NCI-H2081 treated with DMSO at 0.1 percent for 48 hours (cell line): ENCODE results near the gene NRCAM.

Experiments
- DNase-seq: peaks from one replicate; lab custom pipeline; 2025; lab: John Stamatoyannopoulos, UW

The NRCAM gene

DNA sequence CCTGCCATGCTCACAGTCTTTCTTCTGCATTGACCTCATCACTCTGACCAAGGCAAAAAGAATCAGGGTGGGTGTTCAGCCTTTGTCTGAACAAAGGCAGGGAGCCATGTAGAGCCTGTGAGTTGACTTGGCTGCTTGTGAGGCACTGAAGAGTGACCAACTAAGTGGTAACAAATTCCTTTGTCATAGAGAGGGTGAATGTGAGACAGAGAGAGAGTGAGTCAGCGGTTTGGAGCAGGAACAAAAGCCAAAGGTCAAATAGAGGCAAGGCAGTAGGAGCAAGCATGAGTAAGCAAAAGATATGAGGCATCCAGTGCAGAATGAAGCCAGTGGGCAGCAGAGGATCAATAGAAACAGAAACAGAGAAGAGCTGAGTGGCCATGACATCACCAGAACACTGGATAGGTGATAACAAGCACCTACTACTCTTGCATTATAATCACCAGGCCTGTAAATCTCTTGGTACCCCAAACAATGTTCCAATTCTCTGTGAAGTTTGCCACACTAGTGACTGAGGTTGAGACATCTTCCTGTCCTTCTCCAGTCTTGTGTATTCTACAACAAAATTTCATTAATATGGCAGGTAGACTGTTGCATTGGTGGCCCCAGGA, 209.9 kb downstream of the NRCAM start:
- DNase-seq = no peak

- no peak for DNase-seq
These were observed 210.6 kb downstream of the NRCAM start for GRCh38 chr7:108245523-108246226.

- no peak for DNase-seq
These were observed 212.1 kb downstream of the NRCAM start for GRCh38 chr7:108244110-108244509.

DNA sequence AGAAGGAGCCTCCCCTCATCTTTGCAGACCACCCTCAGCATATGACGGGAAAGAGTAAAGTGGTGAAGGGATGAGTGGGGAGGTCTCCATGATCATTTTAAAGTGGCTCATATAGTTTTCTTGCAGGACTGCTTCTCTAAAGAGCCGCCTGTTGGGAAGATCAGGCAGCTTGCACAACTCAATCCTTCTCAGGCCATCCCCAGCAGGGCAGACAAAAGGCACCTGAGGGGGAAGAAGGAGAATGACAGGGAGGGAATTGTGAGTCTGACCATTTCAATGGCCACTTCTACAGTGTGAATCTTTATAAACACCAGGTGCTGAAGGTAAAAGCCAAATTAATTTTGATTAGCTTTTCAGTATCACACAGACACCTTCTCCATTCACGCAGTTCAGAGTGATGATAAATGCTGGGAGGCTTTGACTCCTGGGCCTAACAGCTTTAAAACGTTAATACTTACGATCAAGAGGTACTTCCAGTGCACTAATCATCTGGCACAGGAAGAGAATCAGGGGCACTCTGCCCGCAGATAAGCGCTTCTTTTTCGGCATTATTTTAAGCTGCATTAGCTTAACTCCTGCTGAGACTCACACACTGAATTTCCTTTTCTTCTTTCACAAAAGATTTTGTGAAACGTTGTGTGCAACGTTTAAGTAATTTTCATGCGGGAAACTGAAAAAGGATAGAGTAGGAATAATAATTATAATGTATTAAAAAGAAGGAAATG, 216.6 kb downstream of the NRCAM start:
- DNase-seq = no peak

GRCh38 chr7:108236681-108237415, 219.4 kb downstream of the NRCAM start:
- no peak for DNase-seq

DNA sequence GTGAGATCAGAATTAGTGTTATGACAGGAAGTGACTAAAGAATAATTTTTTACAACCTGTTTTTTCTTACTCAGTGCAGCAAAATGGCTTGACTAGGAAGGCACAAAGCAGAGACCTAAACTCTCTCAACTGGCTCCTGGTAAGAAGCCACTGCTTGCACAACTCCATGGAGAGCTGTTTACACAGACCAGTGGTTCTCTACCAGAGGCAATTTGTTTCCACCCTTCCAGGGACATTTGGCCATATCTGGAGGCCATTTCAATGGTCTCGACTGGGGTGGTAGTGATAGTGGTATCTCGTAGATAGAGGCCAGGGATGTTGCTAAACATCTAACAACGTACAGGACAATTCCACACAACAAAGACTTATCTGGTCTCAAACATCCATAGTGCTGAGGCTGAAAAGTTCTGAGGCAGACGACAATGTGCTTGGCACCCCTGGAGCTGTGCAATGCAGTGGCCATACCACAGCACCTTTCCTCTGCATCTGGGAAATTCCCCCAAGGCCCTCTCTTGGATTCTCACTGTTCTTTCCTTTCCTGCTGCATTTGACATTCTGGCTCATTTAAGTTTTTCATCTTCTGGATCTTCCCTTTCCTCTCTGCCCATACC, 220.7 kb downstream of the NRCAM start:
- DNase-seq = no peak

DNA sequence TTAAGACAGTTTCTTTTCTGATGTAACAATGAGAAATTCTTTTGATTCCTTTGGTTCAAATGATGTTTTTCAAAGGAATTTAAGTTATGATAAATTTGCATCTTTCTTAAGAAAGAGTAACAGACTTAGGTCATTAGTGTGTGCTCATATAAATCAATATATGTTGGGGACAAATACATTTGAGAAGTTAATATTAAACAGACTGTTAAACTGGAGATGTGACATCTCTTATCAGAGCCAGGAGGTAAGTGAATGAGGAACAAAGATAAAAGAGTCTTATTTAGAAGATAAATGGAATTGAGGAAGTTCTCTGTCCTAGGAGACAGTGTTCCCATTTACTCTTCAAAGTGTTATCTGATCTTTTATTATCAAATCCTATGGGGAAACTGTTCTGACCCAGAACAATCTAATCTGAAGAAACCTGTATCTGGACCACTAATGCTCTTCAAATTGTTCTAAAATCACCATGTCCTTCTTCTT, 221.2 kb downstream of the NRCAM start:
- no peak for DNase-seq

DNA sequence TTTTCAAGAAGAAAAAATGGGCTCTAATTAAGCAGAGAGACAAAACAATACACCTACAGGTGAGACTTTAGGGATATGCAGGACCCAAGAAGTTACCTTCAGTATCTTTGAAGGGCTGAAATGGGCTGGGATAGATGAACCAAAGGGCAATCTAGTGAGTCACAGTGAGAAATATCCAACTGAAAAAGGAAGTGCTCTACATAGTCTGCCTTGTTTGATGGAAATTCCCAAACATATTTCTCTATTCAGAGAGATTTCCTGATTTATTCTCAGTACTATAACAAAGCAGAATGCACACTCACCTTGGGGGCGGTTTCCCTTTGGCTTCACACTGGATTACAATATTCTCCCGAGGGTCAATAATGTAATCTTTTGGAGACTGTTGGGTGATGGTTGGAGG, 222.0 kb downstream of the NRCAM start:
- no peak for DNase-seq

DNA sequence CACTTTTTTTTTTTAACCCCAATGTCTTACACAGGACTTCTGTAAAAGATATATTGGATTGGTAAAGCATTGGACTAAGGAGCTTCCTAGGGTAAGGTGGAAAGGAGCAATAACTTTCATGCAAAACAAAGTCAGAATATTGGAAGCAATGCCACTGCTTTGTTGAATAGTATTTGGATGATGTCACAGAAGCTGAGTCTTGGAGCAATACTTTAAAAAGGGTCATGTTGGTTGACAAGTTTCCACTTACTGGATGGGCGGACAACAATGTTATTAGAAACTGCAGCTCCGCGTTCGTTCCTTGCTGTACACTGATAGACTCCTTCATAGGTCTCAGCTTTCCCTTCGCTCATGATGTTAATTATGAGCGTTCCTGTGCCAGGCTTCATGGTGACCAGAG, 224.2 kb downstream of the NRCAM start:
- DNase-seq = no peak

GRCh38 chr7:108231221-108231620, 225.0 kb downstream of the NRCAM start:
- no peak for DNase-seq

- DNase-seq = no peak
These were observed 228.9 kb downstream of the NRCAM start for GRCh38 chr7:108227366-108227765.

- DNase-seq = no peak
These were observed 229.4 kb downstream of the NRCAM start for GRCh38 chr7:108226816-108227299.

- DNase-seq = no peak
These were observed 230.6 kb downstream of the NRCAM start for GRCh38 chr7:108225531-108226181.

DNA sequence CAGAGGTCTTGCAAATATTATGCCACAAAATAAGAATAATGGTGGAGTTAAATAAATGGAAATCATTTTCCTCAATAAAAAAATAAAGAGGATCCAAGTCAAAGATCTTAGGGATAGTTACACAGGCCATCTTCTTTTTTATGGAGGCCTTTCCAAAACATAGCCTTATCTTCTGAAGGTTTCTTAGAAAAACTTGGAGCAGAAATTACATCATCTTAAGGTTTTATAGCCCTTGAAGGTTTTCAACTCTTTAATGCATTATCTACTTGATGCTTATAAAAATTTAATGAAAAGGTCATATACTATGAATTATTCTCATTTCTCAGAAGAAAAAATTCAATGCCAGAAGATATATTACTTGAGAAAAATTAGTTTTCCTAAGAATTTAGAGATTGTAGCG, 231.8 kb downstream of the NRCAM start:
- no peak for DNase-seq

DNA sequence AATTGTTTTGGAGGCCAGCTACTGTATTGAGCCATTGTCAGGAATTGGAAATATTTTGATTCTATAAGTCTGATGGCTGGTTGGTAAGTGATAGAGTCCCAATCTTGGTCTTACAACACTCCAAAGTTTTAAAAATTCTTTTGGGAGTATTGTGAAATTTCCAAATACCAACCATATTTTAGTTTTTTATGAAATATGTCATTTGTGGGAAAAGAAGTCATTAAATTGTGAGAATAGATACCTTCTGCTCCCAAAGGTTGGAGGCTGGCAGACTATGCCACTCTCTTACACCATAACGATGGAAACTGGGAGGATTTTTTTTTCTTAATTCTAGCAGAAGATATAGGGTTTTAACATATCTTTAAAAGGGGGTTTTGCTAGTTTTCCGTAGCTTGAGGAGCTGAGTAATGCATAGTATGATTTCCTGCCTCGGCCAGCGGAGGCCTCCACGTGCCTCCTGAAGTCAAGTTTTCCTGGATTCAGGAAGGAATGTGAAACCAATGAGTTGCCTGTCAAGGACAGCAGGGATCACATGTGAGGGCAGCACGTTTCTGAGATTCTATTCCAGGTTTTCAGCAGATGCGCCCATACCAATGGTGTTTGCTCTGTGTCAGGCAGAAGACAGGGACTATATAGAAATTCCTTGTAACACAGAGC, 233.9 kb downstream of the NRCAM start:
- no peak for DNase-seq

DNA sequence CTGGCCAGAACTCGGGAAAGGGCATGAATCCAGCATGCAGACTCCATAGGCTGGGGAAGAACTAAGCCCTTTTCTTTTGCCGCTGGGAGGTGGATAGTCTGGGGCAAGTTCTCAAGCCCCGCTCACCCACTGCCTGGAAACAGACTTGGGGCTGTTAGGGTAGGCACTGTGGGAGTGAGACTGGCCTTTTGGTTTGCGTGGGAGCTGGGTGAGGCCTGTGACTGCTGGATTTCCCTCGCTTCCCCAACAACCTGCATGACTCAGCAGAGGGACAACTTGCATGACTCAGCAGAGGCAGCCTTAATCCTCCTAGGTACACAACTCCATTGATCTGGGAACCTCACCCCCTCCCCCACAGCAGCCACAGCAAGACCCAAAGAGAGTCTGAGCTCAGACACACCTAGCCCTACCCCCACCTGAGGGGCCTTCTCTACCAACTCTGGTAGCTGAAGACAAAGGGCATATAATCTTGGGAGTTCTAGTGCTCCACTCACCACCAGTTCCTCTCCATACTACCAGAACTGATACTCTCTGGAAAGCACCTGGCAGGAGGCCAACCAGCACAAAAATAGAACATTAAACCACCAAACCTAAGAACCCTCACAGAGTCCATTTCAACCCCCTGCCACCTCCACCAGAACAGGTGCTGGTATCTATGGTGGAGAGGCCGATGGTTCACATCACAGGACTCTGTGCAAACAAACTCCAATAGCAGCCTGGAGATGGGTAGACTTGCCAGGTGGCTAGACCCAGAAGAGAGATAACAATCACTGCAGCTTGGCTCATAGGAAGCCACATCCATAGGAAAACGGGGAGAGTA, 244.6 kb downstream of the NRCAM start:
- DNase-seq = no peak

DNA sequence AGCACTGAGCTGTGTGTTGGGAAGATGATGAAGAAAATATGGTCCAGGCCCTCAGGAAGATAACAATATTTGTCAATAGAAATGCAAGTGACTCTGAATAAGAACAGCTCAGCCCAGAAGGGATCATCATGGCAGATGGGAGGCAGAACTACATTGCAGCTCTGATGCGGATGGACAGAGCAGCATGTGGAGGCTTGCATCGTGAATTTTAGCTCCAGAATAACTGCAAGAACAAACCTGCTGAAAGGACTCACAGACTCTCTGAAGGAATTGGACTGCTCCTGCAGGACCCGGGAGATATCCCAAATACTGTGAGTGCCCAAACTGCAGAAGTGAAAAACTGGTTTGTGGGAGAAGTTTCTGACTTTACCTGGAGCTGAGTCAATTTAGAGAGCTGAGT, 245.4 kb downstream of the NRCAM start:
- no peak for DNase-seq

- no peak for DNase-seq
These were observed 250.9 kb downstream of the NRCAM start for GRCh38 chr7:108205311-108205710.

DNA sequence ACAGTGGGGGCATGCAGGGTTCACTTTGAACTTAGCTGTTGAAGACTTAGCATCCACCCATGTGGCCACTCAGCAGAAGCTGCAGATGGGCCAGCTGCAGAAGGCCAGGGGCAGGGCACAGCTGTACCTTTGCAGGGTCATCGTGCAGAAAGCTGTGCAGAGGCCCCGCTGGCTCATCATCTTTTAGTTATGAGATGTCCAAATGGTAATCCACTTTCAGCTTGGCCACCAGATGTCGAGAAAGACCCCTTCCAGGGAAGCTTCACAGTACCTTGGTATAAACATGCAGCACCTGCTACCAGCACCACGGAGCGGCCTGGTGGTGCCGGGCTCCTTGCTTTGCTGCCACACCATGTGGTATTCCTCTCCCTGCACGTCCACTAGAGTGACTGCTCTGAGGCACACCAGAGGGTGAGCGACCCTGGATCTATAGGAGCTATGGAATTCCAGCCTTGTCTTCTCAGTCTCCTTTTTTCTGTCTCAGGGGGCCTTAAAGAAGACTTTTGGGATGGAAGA, 251.9 kb downstream of the NRCAM start:
- DNase-seq = no peak

GRCh38 chr7:108203537-108203936, 252.7 kb downstream of the NRCAM start:
- DNase-seq = no peak
